D341Med (cell line): ENCODE measurements around the gene SUPT7L.
"Not testable (repeated sequence)": the region's sequence is repeated elsewhere in the genome, so short reads cannot be mapped to it uniquely, and the experiment has no call there.

Experiments used
- DNase-seq: peaks from one replicate; pipeline ENCODE4 v3.0.0; 2012; ENCODE audit warnings: low spot score

Gene SUPT7L

DNA sequence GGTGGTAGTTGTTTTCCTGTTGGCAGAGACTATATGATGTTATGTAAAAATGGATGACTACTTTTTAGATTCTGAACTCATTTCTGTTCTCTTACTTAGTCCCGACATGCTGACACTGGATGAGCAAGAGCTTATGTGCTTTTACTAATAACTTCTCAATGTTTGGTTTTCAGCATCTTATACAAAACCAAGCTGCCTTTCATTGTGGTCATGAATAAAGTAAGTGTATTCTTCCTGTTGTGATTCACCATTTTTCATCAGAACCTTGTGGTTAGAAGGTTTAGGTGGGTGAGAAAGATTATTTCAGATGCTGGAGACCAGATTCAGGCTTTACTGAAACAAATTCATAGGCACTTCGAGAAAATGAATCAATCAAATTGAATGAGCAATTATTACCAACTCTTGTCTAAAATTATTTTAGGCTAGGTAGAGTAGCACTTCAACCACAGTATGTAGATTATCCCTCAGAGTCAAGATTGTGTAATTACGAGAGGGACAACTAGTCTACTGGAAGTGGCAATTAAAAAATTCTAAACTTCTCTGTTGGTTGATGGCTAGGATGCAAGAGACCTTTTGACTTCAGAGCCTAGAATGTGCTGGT lies 25.3 kb downstream of the SUPT7L start:
- DNase-seq = no peak

DNA sequence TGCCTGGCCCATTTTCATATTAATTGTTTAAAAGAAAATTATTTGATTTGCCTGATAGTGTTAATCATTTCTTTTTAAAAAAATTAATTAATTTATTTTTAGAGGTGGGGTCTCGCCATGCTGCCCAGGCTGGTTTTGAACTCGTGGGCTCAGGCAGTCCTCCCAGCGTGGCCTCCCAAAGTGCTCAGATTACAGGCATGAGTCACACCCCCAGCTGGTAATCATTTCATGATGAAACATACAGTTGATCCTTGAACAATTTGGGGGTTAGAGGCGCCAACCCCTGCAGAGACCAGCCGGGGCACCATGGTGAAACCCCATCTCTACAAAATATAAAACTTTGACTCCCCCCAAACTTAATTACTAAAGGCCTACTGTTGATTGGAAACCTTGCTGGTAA lies 26.6 kb downstream of the SUPT7L start:
- no peak for DNase-seq

DNA sequence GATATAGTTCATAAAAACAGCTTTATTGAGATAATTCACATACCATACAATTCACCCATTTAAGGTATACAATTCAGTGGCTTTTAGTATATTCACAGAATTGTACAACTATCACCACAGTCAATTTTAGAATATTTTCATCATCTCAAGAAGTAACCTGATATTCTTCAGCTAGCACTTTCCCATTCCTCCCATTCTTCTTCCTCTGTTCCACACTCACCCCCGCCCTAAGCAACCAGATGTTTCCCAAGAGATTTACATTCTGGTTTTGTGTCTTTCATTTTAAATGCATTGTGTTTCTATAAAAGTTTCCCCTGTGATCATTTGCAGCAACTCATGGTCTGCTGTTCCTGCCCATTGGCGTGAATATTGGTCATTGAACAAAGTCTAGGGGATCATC lies 29.1 kb downstream of the SUPT7L start:
- DNase-seq = no peak

DNA sequence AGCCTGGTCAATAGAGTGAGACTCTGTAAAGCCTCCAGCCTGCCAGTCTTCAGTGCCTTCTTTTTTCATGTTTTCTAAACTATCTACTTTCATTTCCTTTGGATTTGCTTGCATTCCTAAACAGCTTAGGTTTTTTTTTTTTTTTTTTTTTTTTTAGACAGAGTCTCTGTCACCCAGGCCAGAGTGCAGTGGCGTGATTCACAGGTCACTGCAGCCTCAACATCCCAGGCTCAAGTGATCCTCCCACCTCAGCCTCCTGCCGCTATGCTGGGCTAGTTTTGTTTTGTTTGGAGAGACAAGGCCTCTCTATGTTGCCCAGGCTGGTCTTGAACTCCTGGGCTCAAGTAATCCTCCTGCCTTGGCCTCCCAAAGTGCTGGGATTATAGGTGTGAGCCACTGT lies 33.2 kb downstream of the SUPT7L start:
- not testable (repeated sequence) for DNase-seq

- peak; percentile 91 for DNase-seq
These were observed 34.4 kb downstream of the SUPT7L start, which contains the start of the genes CCDC121 and GPN1 for GRCh38 chr2:27628767-27629709. Gene CCDC121, minus strand, starts transcription at chr2:27629012. Its CDS starts 1,213 bp downstream, at chr2:27627799. Gene GPN1, plus strand, starts transcription at chr2:27629050. Its CDS starts 9 bp downstream, at chr2:27629059.

DNA sequence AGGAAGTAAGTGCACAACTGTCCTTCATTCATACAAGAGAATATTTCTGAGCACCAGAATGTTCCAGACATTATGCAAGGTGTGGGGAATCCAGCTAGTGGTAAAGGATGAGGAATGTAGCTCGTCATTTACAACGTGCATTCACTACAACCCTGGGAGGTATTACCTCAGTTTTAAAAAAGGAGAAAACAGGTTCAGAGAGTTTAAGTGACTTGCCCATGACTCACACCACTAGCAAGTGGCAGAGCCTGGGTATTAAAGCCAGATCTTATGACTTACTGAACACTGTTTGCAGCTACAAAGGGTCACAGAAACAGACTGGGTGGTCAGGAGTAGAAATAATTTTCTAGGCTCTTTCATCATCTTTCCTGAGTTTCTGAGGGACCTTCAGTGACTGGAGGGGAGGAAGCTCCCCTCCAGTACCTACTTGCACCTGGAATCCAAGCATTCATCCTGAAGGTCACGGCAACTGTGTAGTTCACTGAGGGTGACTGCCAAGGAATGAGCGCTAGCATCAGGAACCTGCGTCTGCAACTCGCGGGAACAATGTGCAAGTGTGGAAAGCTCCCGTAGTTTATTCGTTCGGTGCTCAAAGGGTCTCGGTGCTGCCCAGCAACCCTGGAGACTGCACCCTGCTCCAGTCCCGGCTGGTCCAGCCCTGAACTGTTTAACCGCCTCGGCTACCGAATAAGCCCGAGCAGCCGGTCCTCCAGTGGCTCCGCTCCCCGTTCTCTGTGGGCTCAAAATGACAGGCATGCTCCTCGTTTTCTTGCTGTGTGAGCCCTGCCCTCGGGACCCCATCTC lies 35.2 kb downstream of the SUPT7L start:
- DNase-seq = no peak

GRCh38 chr2:27626921-27627320 lies 36.5 kb downstream of the SUPT7L start:
- DNase-seq = not testable (repeated sequence)

DNA sequence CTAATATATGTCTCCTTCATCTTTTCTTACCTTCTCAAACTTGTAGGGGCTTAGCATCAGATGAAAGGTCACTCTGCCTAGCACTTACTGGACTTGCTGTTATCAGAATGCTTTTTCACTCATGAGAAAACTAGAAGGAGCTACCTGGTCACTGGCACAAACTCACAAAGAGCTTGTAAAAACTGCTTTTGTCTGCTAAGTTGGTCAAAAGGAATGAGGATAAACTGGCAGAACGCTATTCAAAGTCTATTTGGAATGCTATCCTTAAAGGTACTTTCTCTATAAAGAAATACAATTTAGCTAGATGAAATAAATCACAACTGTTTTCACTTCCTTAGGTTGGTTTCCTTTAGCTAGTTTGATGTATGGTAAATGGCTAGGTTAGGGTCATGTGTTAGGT lies 37.1 kb downstream of the SUPT7L start:
- DNase-seq = not testable (repeated sequence)

- no peak for DNase-seq
These were observed 38.5 kb downstream of the SUPT7L start for GRCh38 chr2:27624943-27625342.

DNA sequence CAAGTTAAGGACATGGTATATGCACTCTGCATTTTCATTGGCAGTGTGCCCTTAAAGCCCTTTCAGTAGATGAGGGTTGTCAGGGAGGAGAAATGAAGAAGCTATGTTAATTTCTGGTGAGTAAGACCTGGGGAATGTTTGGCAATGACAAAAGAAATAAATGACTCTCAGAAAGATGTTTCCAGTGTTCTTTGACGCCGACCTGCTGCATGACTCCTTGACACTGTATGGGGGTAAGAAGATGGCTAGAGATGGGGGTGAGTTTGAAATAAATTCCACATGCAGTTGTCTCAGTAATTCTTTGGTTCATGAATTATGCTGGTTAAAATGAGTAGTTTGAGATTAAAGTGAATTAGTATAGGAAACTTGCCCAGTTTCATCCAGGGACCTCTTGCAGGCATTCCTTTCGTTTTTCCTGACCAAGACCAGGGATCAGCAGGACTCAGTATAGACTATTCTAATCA lies 40.5 kb downstream of the SUPT7L start:
- no peak for DNase-seq

DNA sequence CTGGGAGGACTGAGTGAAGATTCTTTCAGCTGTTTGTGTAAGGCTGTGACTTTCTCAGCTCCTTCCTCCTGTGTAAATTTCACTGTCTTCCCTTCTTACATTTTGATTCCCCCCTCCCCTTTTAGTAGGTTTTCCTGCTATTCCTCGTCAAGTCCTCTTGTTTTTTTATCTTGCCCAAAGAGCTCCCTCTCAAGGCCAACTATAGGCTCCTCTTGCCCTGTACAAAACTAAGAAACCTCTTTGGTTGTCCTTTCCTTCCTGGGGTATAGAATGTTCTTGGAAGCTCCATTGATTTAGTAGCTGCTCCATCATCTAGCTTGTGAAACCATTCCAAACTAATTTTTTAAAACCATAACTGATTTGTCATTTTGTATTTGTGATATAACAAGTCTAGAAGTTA lies 41.9 kb downstream of the SUPT7L start:
- peak; percentile 14 for DNase-seq

DNA sequence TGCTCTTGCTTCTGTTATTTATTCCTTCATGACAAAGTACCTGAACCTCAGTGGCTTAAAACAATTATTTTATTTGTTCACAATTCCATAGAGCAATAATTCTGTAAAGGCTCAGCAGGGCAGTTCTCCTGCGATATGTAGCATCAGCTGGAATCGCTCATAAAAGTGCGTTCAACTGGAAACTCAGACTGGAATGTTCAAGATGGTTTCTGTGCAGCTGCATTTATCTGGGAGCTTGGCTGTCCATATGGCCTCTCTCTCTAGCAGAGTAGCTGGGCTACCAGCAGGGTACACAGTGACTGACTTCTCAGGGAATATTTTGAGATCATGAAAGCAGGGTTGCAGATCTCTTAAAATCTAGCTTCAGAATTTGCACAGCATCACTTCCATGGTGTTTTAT lies 48.1 kb downstream of the SUPT7L start:
- DNase-seq = no peak

DNA sequence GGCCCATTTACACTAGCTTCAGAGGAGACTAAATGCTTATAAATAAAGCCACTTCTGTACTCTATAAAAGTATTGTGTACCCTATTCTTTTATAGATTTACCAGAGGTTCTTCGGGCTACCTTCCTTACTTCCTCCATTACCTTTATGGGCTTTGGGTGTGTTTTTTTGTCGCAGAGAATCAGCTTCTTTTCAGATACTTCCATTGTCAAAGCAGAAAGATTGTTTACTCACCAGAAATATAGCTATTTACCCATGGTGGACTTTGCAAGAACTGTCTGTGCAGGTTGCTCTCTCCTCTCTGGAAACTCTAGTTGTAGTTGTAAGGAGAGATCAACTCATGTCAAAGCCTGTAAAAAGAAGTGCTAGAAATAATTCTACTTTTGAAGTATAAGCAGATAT lies 49.4 kb downstream of the SUPT7L start:
- no peak for DNase-seq

DNA sequence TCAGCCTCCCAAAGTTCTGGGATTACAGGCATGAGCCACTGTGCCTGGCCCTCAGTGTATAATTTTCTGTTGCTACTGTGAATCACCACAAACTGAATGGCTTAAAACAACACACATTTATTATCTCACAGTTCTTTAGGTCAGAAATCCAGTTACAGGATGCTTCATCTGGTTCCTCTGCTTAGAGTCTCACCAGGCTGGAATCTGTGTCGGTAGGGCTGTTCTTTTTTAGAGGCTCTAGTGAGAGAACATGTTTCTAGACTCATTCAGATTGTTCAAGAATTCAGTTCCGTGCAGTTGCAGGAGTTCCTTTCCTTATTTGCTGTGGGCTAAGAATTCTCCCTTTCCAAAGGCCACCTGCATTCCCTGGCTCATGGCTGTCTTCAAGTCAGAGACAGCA lies 56.8 kb downstream of the SUPT7L start:
- DNase-seq = no peak
